NCI-H2227 (cell line): ENCODE measurements around the gene WBP2.

Source experiments
- DNase-seq: peaks from one replicate; lab custom pipeline; 2025; ENCODE audit not compliant: unreplicated experiment; lab: John Stamatoyannopoulos, UW

Gene WBP2

DNA sequence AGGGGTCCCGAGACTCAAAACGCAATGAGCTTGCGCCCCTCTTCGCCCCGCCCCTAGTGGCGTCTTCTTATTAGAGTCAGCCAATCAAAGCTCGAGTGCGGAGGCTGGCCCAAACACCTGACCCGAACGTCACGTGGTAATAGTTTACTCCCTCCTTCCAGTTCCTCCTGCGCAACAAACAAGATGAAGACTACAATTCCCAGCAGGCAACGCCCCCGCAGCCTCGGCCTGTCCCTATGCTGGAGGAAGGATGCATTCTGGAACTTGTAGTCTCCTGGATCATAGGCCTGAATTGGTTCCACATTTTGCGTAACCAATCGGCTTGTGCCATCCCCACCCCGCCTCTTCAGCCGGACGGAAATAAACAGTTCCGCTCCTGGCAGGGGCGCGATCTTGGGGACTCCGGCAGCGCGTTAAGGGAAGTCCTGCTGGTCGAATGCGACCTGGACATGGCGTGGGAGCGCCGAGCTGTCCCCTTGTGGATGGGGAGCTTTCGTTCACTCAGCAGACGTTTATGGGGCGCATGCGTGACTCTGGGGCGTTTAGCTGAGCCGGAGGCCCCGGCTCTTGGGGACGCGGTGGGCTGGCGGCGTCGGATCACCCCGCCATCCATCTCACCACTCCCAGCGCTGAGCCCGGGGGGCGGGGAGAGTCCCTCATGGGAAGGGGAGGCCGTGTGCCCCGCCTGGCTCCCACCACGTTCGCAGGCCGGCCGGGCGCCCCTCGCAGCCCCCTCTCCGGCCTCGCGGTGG is at the start of gene WBP2:
Gene WBP2 (minus strand): TSS at position 26 of the 752 bp plus-strand sequence. CDS start 38 bp downstream, outside the sequence.
- DNase-seq = peak; percentile 100

DNA sequence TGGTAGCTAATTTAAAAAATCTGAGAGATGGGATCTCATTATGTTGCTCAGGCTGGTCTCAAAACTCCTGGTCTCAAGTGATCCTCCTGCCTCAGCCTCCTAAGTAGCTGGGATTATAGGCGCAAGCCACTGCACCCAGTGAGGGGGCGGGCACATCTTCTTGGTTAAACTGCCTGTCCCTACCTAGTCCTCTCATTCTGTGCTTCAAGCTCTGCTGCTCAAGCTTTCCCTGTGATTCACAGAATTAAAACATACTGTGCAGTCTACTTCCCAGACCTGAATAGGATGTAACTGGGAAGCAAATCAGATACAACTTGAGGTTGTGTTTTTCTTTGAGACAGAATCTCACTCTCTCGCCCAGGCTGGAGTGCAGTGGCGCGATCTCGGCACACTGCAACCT is 47.3 kb upstream of the WBP2 start:
- DNase-seq = no peak

GRCh38 chr17:75901727-75902126 is 46.6 kb upstream of the WBP2 start:
- DNase-seq = no peak

GRCh38 chr17:75900691-75901533 is 45.8 kb upstream of the WBP2 start:
- no peak for DNase-seq

DNA sequence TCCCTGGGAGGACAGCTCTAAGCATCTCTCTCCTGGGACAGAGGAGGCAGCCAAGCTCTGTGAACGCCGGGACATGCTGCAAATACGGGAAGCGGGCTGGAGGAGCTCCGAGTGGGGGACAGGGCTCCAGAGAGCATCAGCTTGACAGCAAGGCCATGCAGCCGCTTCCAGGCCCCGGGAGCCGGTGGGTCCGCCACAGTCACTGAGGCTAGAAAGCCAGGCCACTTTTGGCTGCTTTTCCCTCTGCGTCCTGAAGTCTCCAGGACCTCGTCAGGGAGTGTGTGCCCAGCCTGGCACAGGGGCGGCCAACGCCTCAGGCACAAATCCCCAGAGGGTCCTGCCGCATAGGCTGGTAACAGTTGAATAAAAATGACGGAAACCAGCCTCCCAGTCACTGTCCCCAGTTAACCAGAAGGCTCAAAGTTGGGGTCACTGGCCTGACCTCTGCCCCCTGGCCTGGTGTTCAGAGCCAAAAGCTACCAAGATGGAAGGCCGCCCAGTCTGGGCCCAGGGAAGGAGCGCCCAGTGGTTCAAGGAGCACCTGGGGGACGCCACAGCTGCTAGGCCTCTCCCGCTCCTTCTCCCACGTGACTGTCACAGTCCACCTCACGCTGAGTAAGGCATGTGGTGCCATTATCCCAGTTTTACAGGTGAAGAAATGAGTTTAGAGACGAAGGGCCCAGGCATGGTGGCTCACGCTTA is 44.8 kb upstream of the WBP2 start:
- no peak for DNase-seq

GRCh38 chr17:75899353-75899752 is 44.2 kb upstream of the WBP2 start:
- no peak for DNase-seq

GRCh38 chr17:75898791-75899190 is 43.7 kb upstream of the WBP2 start:
- no peak for DNase-seq

DNA sequence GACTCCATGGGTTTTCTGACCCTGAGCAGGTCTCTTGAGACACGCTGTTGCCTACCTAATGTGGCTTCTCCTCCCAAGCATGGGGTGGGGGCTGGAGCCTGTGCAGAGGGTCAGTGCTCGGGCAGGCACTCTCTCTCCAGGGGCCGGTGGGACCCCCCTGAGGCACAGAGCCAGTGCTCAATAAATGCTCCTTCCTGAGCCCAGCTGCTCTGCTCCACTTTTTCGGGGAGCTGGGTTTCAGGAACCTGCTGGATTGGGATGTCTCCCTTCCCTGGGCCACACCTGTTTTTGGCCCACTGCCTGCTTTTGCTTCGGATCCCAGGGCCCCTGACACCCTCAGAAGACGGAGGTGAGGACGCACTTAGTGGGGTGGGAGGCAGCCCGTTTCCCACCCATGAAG is 42.9 kb upstream of the WBP2 start:
- DNase-seq = no peak

GRCh38 chr17:75897160-75898019 is 42.3 kb upstream of the WBP2 start:
- DNase-seq = no peak

GRCh38 chr17:75896415-75897159 is 41.5 kb upstream of the WBP2 start, which contains the start of gene TRIM65:
TSS of gene TRIM65 (minus strand) at chr17:75896951. CDS start at chr17:75896937, 14 bp downstream.
- DNase-seq = peak; percentile 51

DNA sequence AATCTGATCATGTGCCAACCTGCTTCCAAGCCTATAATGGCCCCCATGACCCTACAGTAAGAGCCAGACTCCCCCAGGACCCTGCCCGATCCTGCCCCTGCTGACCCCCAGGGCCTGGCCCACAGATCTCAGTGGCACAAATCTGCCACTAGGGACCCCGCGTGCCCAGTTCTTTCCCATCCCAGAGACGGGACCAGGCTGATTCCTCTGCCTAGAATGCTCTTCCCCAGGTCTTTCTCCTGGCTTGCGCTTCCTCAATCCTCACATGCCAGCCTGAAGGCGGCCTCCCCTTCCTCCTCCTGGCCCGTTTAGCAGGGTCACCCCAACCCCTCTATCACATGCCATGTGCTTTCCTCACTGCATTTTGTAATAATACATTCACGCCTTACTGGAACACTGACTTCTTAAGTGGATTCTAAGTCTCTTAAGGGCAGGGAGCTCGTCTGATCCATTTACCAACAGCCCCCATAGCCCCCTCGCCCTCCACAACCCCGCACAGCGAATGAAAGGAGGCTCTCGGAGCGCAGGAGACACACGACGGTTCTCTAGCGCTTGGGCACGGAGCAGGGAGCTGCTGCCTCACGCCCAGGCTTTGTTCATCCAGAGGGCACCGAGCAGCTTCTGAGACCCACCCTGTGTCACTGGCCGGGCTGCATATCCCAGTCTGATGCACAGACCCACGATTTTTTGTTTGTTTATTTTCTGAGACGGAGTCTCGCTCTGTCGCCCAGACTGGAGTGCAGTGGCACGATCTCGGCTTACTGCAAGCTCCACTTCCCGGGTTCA is 40.4 kb upstream of the WBP2 start:
- DNase-seq = no peak

DNA sequence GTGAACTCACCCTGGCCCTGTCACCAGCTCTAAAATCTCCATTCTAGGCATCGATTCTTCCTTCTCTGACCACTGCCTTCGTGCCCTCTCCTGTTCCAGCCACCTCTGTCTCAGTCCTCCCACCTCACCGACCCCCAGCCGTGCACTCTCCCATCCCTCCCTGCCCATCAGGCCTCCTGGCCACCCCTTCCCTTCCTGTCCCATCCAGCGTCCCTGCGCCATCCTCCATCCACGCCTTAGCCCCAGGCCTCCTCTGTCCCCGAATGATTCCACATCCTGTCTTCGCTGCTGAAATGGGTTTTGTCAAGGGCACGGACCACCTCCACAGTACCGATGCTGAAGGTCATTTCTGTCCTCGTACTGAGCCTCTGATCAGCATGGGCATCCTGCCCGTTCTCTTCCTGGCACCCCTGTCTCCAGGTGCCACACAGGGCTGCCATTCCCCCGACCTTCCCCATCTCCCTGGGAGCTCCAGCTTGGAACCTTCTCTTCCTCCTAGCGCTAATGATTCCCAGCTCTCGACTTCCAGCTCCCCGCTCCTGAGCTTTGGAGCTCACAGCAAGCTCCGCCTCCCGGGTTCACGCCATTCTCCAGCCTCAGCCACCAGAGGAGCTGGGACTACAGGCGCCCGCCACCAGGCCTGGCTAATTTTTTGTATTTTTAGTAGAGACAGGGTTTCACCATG is 39.1 kb upstream of the WBP2 start:
- DNase-seq = peak; percentile 42

GRCh38 chr17:75893305-75894048 is 38.3 kb upstream of the WBP2 start:
- DNase-seq = no peak

DNA sequence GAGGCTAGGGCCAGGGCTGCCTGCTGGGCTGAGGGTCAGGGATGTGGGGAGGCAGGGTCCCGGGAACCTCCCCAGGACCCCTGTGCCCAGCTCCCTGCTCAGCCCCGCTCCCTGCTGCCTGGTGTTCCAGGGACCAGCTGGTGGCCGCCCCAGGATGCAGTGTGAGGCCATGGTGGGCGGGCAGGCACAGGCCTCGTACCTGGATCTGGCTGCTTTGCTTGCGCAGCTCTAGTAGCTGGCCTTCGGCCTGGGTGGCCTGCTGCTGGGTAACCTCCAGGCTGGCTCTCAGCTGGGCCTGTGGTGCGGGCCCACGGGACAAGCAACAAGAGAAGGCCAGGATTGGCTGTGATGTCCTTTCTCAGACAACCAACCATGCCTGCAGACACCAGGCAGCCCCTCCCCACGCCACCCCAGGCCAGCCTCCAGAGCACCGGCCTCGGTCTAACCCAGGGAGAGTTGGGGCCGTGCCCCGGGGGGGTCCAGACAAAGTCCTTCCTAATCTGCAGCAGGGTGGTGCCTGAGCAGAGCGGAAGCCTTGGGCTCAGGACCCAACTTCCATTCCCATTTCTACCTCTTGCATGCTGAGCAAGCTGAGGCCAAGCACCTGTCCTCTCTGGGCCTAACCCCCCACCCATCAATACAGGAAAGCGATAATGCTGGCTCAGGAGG is 37.6 kb upstream of the WBP2 start:
- DNase-seq = no peak

DNA sequence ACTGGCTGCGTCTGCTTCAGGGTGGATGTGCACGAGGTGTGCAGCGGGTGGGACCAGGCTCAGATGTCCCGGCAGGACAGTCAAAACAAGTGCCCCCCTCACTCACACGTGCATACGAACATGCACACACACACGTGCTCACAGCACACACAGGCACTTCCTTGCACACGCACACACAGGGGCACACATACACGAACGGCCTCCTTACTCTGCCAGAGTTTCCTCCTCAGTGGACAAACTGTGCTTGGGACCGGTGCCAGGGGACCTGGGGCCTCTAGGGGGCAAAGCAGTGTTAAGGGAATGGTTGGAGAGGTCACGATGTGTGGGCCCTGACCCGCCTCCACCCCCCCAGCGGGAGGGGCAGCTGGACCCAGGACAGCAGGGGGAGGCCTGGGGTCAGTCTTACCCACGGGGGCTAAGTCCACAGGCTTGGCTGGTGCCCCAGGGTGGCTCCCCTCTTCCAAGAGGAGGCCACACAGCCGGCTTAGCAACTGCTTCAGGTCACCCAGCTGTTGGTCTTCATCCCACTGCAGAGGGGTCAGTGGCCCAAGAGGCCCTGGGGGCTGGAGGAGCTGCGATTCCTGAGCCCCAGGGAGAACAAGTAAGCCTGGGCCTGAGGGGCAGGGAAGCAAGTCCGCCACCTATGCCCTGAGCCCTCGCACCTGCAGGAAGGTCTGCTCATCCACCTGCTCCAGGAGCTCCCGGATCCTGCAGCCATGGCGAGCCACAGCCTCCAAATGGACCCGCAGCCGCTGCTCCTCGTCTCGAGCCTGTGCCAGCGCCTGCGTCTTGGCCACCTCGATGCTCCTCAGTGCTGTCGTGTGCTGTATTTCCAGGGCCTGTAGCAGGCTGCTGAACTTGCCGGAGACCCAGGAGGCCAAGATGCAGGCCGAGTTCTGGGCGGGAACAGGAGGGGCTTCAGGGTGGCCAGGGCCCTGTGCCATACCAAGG is 36.7 kb upstream of the WBP2 start:
- DNase-seq = no peak

- DNase-seq = no peak
These were observed 36.0 kb upstream of the WBP2 start for GRCh38 chr17:75891022-75891604.
